ENCODE measurements around the gene HERC2. TPM values are rescaled to one million over a fixed set of nuclear protein-coding genes. Genes with fewer than 3 reads are reported as not detected.
"Not testable (repeated sequence)": the region's sequence is repeated elsewhere in the genome, so short reads cannot be mapped to it uniquely, and the experiment has no call there.

Gene HERC2
- polyA plus RNA-seq, 1 of the 3 experiments (the other 2 are of a cell fraction) = 22.3 TPM

GRCh38 chr15:28121577-28121976 lies 200.4 kb downstream of the HERC2 start:
- peaks cover 21 to 48% of the 10 kb centered on the region in 2 experiments for H3K36me3 ChIP-seq (replicated peaks in 1 of 2; ENCODE audit: control insufficient read depth in 1 of 2, insufficient read depth in 2 of 2, low read length in 1 of 2)
- H4K20me1 ChIP-seq (ENCODE audit: insufficient read depth); DNase-seq; H3K9ac ChIP-seq; H3F3A ChIP-seq (replicated peaks; ENCODE audit: insufficient read depth); H3K79me2 ChIP-seq (ENCODE audit: insufficient read depth); H3K4me2 ChIP-seq; H3K27ac ChIP-seq (ENCODE audit: low read depth in 2 of 2, low read length in 1 of 2); H3K27me3 ChIP-seq (ENCODE audit: insufficient read depth); H3K4me3 ChIP-seq (ENCODE audit: low read depth in 2 of 2, low read length in 1 of 2); H3K9me3 ChIP-seq; H3K4me1 ChIP-seq (ENCODE audit: control insufficient read depth in 1 of 2, insufficient read depth in 2 of 2, low read depth in 1 of 2, low read length in 1 of 2); POLR2A ChIA-PET; H3K9me2 ChIP-seq; H2AFZ ChIP-seq (ENCODE audit: low read depth): not testable (repeated sequence)
- CTCF ChIA-PET = interaction anchor here (0.5 to 1.2 kb wide), 3 partner anchors 36 to 1235 kb away, joined by 3 to 4 read pairs (median 3); no protein-coding TSS in a partner anchor
- WGBS (ENCODE audit: low lambda C conversion rate) = 100% methylated on average over 10 of the region's 16 CpGs

- no peaks in the 10 kb centered on the region for H3K9me2 ChIP-seq
- no peak overlapping the region for H2AFZ ChIP-seq (ENCODE audit: low read depth)
- H3K27ac ChIP-seq (ENCODE audit: low read depth in 2 of 2, low read length in 1 of 2) = no peak overlapping the region
- CTCF ChIA-PET = interaction anchor here (1.2 to 1.9 kb wide), 2 partner anchors 10 to 35 kb away, joined by 3 to 4 read pairs; no protein-coding TSS in a partner anchor
- no peaks in the 10 kb centered on the region for H3F3A ChIP-seq (replicated peaks; ENCODE audit: insufficient read depth)
- no peak for DNase-seq
- no peak for TF ChIP-seq RFX5 (IDR thresholded peaks at IDR 0.05; ENCODE audit: low read length)
- TF ChIP-seq, protein P1, sequence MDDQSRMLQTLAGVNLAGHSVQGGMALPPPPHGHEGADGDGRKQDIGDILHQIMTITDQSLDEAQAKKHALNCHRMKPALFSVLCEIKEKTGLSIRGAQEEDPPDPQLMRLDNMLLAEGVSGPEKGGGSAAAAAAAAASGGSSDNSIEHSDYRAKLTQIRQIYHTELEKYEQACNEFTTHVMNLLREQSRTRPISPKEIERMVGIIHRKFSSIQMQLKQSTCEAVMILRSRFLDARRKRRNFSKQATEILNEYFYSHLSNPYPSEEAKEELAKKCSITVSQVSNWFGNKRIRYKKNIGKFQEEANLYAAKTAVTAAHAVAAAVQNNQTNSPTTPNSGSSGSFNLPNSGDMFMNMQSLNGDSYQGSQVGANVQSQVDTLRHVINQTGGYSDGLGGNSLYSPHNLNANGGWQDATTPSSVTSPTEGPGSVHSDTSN (IDR thresholded peaks at IDR 0.05) = no peak
- no peak for TF ChIP-seq USF1 (IDR thresholded peaks at IDR 0.05; ENCODE audit: borderline replicate concordance, low read depth)
- no peak for TF ChIP-seq CTCF (IDR thresholded peaks at IDR 0.05)
- no peak for TF ChIP-seq ELF1 (IDR thresholded peaks at IDR 0.05)
- TF ChIP-seq FOXM1 (IDR thresholded peaks at IDR 0.05; ENCODE audit: low read depth) = no peak
- no peak for TF ChIP-seq SIN3A (IDR thresholded peaks at IDR 0.05; ENCODE audit: borderline replicate concordance, low read depth, low read length)
- TF ChIP-seq EP300 (IDR thresholded peaks at IDR 0.05; ENCODE audit: borderline replicate concordance in 1 of 2, low read depth in 1 of 2, low read length in 1 of 2) = no peak
- TF ChIP-seq IRF3 (IDR thresholded peaks at IDR 0.05; ENCODE audit: low read depth, low read length) = no peak
- no peak for TF ChIP-seq SMC3 (IDR thresholded peaks at IDR 0.05; ENCODE audit: low read depth, low read length)
- no peaks in the 10 kb centered on the region for H3K79me2 ChIP-seq (ENCODE audit: insufficient read depth)
- H3K9ac ChIP-seq = no peak overlapping the region
- H3K36me3 ChIP-seq (replicated peaks in 1 of 2; ENCODE audit: control insufficient read depth in 1 of 2, insufficient read depth in 2 of 2, low read length in 1 of 2) = peaks cover 21 to 50% of the 10 kb centered on the region in 2 experiments
- WGBS (ENCODE audit: low lambda C conversion rate) = 92% methylated on average over 4 of the region's 4 CpGs
- no peak overlapping the region for H3K4me3 ChIP-seq (ENCODE audit: low read depth in 2 of 2, low read length in 1 of 2)
- no peaks in the 10 kb centered on the region for H3K9me3 ChIP-seq
- H3K4me2 ChIP-seq = no peak overlapping the region
- POLR2A ChIA-PET = no interaction called here
- H3K4me1 ChIP-seq (ENCODE audit: control insufficient read depth in 1 of 2, insufficient read depth in 2 of 2, low read depth in 1 of 2, low read length in 1 of 2) = no peaks in the 10 kb centered on the region; a peak in 1 of 4 replicates
- H4K20me1 ChIP-seq (ENCODE audit: insufficient read depth) = no peaks in the 10 kb centered on the region
- no peaks in the 10 kb centered on the region for H3K27me3 ChIP-seq (ENCODE audit: insufficient read depth)
Observed at GRCh38 chr15:28120359-28120640, 201.7 kb downstream of the HERC2 start.

Data from SK-N-SH (cell line).